ENCODE measurements around the gene LGI4.

LGI4 gene

GRCh38 chr19:35179830-35180229 lies 45.0 kb upstream of the LGI4 start:
- Histone ChIP-seq H3K27me3 (replicated peaks; ENCODE audit: insufficient read depth, low read length) (no peaks in the 10 kb centered on the region), H3K4me3 (ENCODE audit: low read length) (no peak overlapping the region), H3K27ac (ENCODE audit: low read length) (no peak overlapping the region), H3K79me2 (ENCODE audit: low read length) (no peaks in the 10 kb centered on the region), H3K4me1 (ENCODE audit: low read length) (no peaks in the 10 kb centered on the region), H3K36me3 (replicated peaks; ENCODE audit: insufficient read depth, low read length) (no peaks in the 10 kb centered on the region), H3F3A (ENCODE audit: insufficient read depth, low read length) (no peaks in the 10 kb centered on the region), H3K9me2 (replicated peaks; ENCODE audit: insufficient read depth, low read length) (no peaks in the 10 kb centered on the region), H4K20me1 (ENCODE audit: insufficient read depth, low read length) (no peaks in the 10 kb centered on the region), H3K9me3 (replicated peaks; ENCODE audit: insufficient read depth, low read length) (no peaks in the 10 kb centered on the region), H3K4me2 (ENCODE audit: low read depth, low read length) (no peak overlapping the region), H2AFZ (ENCODE audit: low read length) (no peak overlapping the region), H3K9ac (ENCODE audit: low read length) (no peak overlapping the region)
- TF ChIP-seq EZH2phosphoT487 (IDR thresholded peaks at IDR 0.05; ENCODE audit: low read length): no peak
- no peak for TF ChIP-seq EZH2 (optimal IDR thresholded peaks at IDR 0.05; ENCODE audit: low read depth, low read length)
- TF ChIP-seq CTCF (IDR thresholded peaks at IDR 0.05; ENCODE audit: low read length): no peak
- DNase-seq: no peak

- Histone ChIP-seq H2AFZ (ENCODE audit: low read length) (no peak overlapping the region), H3K79me2 (ENCODE audit: low read length) (no peaks in the 10 kb centered on the region), H3K9ac (ENCODE audit: low read length) (no peak overlapping the region), H3F3A (ENCODE audit: insufficient read depth, low read length) (no peaks in the 10 kb centered on the region), H3K4me2 (ENCODE audit: low read depth, low read length) (no peak overlapping the region), H3K36me3 (replicated peaks; ENCODE audit: insufficient read depth, low read length) (no peaks in the 10 kb centered on the region), H3K27ac (ENCODE audit: low read length) (no peak overlapping the region), H3K27me3 (replicated peaks; ENCODE audit: insufficient read depth, low read length) (no peaks in the 10 kb centered on the region), H3K9me2 (replicated peaks; ENCODE audit: insufficient read depth, low read length) (no peaks in the 10 kb centered on the region), H3K4me3 (ENCODE audit: low read length) (no peak overlapping the region), H3K4me1 (ENCODE audit: low read length) (no peaks in the 10 kb centered on the region), H3K9me3 (replicated peaks; ENCODE audit: insufficient read depth, low read length) (no peaks in the 10 kb centered on the region), H4K20me1 (ENCODE audit: insufficient read depth, low read length) (no peaks in the 10 kb centered on the region)
- no peak for DNase-seq
- TF ChIP-seq CTCF (IDR thresholded peaks at IDR 0.05; ENCODE audit: low read length) (no peak), EZH2phosphoT487 (IDR thresholded peaks at IDR 0.05; ENCODE audit: low read length) (no peak), EZH2 (optimal IDR thresholded peaks at IDR 0.05; ENCODE audit: low read depth, low read length) (no peak)
Observed at GRCh38 chr19:35178701-35179100, 43.8 kb upstream of the LGI4 start.

- Histone ChIP-seq H3K9ac (ENCODE audit: low read length) (no peak overlapping the region), H3K4me2 (ENCODE audit: low read depth, low read length) (no peak overlapping the region), H2AFZ (ENCODE audit: low read length) (no peak overlapping the region), H3K4me1 (ENCODE audit: low read length) (no peaks in the 10 kb centered on the region), H3K4me3 (ENCODE audit: low read length) (no peak overlapping the region), H3K27me3 (replicated peaks; ENCODE audit: insufficient read depth, low read length) (no peaks in the 10 kb centered on the region), H3K27ac (ENCODE audit: low read length) (no peak overlapping the region), H3F3A (ENCODE audit: insufficient read depth, low read length) (no peaks in the 10 kb centered on the region), H4K20me1 (ENCODE audit: insufficient read depth, low read length) (no peaks in the 10 kb centered on the region), H3K9me3 (replicated peaks; ENCODE audit: insufficient read depth, low read length) (no peaks in the 10 kb centered on the region), H3K79me2 (ENCODE audit: low read length) (no peaks in the 10 kb centered on the region), H3K36me3 (replicated peaks; ENCODE audit: insufficient read depth, low read length) (no peaks in the 10 kb centered on the region), H3K9me2 (replicated peaks; ENCODE audit: insufficient read depth, low read length) (no peaks in the 10 kb centered on the region)
- DNase-seq: no peak
- TF ChIP-seq EZH2phosphoT487 (IDR thresholded peaks at IDR 0.05; ENCODE audit: low read length): no peak
- no peak for TF ChIP-seq EZH2 (optimal IDR thresholded peaks at IDR 0.05; ENCODE audit: low read depth, low read length)
- TF ChIP-seq CTCF (IDR thresholded peaks at IDR 0.05; ENCODE audit: low read length): no peak
Observed at GRCh38 chr19:35177377-35178274, 42.8 kb upstream of the LGI4 start.
